GM21526 (cell line): ENCODE results near the gene ZBTB24.

Source experiments
- ATAC-seq: cut with Tn5 transposase; IDR thresholded peaks from one replicate; pipeline ENCODE4 v1.9.1; 2021; ENCODE audit warnings: moderate library complexity; ENCODE audit not compliant: unreplicated experiment, low FRiP score

Gene ZBTB24

DNA sequence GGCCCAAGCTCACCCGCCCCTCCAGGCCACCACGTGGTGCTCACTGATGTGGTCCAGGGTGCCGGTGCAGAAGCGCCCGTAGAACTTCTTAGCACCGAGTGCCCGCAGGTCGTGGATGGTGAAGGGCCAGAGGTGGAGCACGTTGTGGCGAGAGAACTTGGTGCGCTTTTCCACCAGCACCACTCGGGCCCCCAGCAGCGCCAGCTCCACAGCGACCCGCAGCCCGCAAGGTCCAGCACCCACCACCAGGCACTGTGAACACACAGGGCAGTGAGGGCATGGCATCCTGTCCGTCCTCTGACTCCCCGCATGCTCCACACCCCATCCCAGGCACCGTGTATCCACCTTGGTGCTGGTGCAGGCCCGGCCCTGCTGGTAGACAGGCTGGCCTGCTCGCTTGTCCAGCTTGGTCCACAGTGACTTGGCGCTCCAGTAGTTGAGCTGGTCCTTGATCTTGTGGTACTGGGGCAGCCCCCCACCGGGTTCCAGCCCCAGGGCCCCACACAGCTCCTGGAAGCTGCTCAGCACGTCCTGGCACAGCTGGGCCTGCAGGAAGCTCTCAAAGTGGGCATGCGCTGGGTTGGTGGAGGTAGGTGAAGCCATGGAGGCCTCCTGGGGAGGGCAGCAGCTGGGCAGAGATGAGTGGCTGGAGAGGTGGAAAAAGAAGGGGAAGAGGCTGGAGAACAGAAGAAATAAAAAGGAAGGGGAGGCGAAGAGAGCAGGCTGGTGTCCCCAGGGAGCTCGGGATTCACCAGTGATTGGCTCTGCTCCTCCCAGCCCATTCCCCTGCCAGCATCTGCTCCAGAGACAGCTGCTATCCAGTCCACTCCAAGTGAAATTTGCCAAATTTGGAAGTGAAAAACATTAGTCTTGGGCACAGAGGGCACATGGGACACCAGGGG lies 29.2 kb downstream of the ZBTB24 start:
- ATAC-seq, result no peak

- no peak for ATAC-seq
Measured at GRCh38 chr6:109453156-109453555, 29.9 kb downstream of the ZBTB24 start.

- ATAC-seq, result no peak
Measured at GRCh38 chr6:109452181-109452580, 30.8 kb downstream of the ZBTB24 start.

DNA sequence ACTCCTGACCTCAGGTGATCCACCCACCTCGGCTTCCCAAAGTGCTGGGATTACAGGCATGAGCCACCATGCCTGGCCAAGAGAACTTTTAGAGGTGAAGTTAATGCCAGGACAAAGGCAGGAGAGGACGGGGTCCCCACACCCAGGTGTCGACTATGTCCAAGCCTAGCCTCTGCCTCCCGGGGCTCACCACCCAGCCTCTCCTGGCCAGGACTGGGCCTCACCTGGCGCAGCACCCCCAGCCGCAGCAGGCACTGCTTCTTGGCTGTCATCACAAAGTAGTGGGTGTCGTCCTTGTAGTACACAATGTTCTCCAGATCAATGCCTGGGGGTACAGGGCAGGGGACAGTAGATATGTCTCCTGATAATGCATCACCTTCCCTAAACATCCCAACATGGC lies 31.6 kb downstream of the ZBTB24 start:
- ATAC-seq, result no peak

- no peak for ATAC-seq
Measured at GRCh38 chr6:109450801-109451200, 32.2 kb downstream of the ZBTB24 start.

DNA sequence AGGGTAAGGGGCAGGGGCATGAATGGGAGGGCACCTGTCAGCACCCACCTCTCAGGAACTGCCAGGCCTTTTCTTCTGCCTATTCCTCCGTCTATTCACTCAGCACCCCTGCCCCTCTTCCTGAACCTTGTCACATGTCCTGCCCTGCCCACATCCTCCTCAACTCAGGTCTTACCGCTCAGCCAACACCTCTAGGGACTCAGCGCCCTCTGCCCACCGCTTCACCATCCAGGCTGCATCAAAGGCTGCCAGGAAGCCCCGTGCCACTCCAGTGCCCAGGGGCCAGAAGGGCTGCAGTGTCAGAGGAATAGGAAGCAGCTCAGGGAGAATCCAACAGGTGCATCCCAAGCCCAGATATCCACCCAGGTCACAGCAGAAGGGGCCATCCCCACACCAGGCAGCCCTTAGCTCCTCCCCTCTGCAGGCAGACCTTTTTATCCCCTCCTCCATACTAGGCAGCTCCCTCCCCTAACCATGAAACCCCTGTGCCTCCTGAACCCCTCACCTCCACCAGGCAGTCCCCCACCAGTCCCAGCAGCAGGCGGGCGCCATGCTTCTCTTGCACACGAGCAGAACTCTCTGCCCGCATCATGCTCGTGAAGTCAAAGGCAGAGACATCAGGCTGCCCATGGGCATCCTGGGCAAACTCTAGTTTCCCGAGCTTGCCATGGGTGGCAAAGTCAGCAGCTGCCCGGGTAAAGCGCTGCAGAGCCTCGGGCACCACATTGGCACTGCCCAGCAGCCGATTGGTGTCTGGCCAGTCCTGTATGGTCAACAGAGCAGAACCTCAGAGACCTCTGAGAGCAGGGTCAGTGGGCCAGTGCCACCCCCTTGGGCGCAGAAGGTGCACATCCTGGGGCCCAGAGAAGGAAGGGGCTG lies 33.0 kb downstream of the ZBTB24 start:
- ATAC-seq, result no peak

DNA sequence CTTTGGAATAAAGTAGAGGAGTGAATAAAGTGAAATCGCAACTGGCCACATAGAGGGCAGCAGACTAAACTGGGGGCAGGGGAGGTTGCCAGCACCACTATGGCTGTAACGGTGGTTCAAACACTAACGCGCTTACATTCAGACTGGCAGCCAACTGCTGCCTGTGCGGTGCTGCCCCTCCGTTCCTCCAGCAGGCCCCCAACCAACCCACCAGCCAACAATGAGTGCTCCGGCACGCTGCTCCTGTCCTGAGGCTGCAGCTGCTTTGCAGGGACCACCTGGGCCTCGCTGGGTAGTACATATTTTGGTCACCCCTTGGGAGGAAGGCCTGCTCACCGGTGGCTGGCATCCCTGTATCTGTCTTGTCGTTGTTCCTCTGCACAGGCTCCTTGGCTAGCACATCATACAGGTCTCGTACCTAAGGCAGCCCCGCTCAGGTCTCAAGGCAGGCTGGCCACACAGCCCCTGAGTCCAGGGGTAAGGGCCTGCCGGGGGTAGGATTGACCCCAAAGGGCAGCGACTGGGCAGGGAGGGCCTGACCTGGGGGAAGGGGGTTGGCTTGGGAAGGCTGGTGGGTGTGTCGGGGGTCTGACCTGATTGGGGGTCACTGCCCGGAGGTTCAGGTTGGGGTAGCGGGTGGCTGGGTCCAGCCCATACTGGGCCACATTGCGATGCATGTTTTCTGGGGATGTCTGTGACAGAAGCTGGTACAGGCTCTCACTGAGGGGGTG lies 33.8 kb downstream of the ZBTB24 start:
- no peak for ATAC-seq

GRCh38 chr6:109448615-109449014 lies 34.4 kb downstream of the ZBTB24 start:
- ATAC-seq, result no peak

GRCh38 chr6:109447878-109448555 lies 35.0 kb downstream of the ZBTB24 start:
- no peak for ATAC-seq

- ATAC-seq, result no peak
Measured at GRCh38 chr6:109447087-109447486, 35.9 kb downstream of the ZBTB24 start.

- ATAC-seq, result no peak
Measured at GRCh38 chr6:109446541-109446940, 36.5 kb downstream of the ZBTB24 start.

DNA sequence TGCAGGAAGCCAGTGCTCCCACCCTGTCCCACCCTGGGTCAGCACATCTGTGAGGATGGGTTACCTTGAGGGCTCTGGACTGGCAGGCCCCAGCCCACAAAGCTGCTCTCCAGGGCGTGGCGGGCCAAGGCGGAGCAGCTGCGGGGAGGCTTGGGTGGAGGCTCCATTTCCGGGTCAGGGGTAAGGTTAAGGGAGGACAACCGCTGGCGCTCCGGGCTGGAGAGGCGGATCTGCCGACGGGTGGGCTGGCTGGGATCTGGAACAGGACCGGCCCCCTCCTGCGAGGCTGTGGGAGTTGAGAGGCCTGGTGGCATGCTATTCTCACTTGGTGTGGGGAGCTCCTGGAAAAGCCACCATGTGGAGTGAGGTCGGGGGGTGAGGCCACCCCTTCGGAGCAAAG lies 36.9 kb downstream of the ZBTB24 start:
- ATAC-seq, result no peak

DNA sequence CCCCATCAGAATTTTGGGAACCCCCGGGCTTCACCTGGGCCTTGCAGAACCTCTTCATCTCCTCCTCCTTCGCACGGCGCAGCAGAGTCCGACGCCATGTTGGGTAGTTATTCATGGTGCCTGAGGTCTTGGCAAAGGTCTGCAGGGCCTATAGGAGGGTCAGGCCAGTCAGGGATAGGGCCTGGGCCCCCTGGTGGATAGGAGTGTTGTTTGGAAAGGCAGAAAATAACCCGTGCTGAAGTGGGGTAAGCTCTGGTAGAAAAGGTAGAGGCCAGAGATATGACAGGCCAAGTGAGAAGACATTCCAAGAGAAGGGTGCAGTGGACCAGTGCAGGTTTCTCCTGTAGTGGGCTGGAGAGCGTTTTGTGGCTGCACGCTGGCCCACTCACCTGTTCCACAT lies 37.6 kb downstream of the ZBTB24 start:
- no peak for ATAC-seq

DNA sequence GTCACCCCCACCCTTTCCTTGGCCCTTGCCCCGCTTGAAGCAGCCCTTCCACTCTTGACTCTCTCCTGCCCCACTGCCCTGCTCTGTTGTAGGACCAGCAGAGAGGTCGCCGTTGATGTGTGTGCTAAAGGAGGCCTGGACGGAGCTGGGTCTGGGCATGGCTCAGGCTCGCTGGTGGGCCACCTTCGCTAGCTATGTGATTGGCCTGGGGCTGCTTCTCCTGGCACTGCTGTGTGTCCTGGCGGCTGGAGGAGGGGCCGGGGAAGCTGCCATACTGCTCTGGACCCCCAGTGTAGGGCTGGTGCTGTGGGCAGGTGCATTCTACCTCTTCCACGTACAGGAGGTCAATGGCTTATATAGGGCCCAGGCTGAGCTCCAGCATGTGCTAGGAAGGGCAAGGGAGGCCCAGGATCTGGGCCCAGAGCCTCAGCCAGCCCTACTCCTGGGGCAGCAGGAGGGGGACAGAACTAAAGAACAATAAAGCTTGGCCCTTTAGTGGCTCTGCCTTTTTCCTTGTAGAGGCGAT lies 39.5 kb downstream of the ZBTB24 start:
- no peak for ATAC-seq

DNA sequence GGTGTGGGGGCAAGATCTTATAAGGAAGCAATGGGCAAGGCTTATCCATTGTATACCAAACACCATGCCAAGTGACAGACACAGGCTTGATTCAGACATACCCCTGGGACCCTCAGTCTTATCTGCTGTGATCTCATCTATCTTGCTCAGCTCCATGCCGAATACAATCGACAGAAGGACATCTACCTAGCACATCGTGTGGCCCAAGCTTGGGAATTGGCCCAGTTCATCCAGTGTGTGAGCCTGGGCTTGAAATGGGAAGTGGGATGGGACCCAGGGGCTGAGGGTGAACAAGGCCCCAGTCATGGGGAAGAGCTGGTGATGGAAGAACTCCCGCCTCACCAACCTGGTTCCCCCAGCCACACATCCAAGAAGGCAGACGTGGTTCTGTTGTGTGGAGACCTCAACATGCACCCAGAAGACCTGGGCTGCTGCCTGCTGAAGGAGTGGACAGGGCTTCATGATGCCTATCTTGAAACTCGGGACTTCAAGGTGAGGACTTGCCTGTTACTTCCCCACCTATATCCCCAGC lies 40.6 kb downstream of the ZBTB24 start:
- no peak for ATAC-seq

- peak; percentile 22 for ATAC-seq
Measured at GRCh38 chr6:109441069-109441816, 41.8 kb downstream of the ZBTB24 start.

GRCh38 chr6:109440331-109441068 lies 42.5 kb downstream of the ZBTB24 start, which contains the start of the genes PPIL6 and SMPD2:
PPIL6 (minus strand) TSS chr6:109440628; CDS start chr6:109440590, 38 bp downstream.
SMPD2 (plus strand) TSS chr6:109440724; CDS start chr6:109441122, 398 bp downstream.
- ATAC-seq, result peak; percentile 79

GRCh38 chr6:109436041-109436440 lies 47.0 kb downstream of the ZBTB24 start:
- ATAC-seq, result no peak
